RWPE1 (cell line): ENCODE results near the gene TRAPPC12.

Experiments
- CTCF ChIA-PET: fragments of 350-600 bp; sonication (Branson Sonifier 250); formaldehyde crosslinking; extraction: SDS; loops from one replicate; lab custom pipeline; 2021; lab: Yijun Ruan, JAX
- POLR2A ChIA-PET: fragments of 400-600 bp; formaldehyde crosslinking; extraction: SDS; loops from one replicate; lab custom pipeline; 2020; ENCODE audit warnings: antibody characterized with exemption; ENCODE audit not compliant: low non-redundant PET; lab: Yijun Ruan, JAX
- DNase-seq: peaks from one replicate; pipeline ENCODE4 v3.0.0; 2012; ENCODE audit warnings: low spot score
- H3K27ac ChIP-seq: fragments of 450-650 bp; 2 replicates; pipeline ENCODE4 v1.5.1; 2017
- TF ChIP-seq, protein P1 (sequence below): fragments of 450-650 bp; conservative IDR thresholded peaks from 2 replicates; pipeline ENCODE4 v1.5.1; 2017; ENCODE audit warnings: low read depth, mild to moderate bottlenecking

Gene TRAPPC12

GRCh38 chr2:3403587-3404334, 24.3 kb downstream of the TRAPPC12 start:
- no peak overlapping the region for H3K27ac ChIP-seq
- DNase-seq = no peak
- TF ChIP-seq, protein P1, sequence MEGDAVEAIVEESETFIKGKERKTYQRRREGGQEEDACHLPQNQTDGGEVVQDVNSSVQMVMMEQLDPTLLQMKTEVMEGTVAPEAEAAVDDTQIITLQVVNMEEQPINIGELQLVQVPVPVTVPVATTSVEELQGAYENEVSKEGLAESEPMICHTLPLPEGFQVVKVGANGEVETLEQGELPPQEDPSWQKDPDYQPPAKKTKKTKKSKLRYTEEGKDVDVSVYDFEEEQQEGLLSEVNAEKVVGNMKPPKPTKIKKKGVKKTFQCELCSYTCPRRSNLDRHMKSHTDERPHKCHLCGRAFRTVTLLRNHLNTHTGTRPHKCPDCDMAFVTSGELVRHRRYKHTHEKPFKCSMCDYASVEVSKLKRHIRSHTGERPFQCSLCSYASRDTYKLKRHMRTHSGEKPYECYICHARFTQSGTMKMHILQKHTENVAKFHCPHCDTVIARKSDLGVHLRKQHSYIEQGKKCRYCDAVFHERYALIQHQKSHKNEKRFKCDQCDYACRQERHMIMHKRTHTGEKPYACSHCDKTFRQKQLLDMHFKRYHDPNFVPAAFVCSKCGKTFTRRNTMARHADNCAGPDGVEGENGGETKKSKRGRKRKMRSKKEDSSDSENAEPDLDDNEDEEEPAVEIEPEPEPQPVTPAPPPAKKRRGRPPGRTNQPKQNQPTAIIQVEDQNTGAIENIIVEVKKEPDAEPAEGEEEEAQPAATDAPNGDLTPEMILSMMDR = no peak
- POLR2A ChIA-PET = no interaction called here
- CTCF ChIA-PET = no interaction called here

- no peak for DNase-seq
- ChIA-PET POLR2A (no interaction called here), CTCF (no interaction called here)
- TF ChIP-seq, protein P1 = no peak
- no peak overlapping the region for H3K27ac ChIP-seq
These were observed 24.9 kb downstream of the TRAPPC12 start for GRCh38 chr2:3404349-3404894.

DNA sequence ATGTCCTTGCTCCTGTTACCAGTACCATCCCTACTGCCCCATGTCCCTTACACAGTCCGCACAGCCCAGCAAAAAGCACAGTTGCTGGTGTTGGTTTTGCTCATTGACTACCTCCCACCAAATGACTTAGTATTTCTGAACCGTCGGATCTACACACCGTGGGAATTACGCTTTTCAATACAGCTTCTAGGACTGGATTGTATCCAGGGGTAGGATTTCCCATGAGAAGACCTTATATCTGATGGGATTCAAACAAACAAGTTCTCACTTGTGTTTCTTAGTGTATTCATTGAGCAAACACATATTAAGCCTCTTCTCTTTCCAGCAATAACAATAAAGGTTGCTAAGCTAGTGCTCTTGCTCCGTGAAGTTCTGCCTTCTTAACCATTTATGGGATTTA, 25.8 kb downstream of the TRAPPC12 start:
- POLR2A ChIA-PET = no interaction called here

DNA sequence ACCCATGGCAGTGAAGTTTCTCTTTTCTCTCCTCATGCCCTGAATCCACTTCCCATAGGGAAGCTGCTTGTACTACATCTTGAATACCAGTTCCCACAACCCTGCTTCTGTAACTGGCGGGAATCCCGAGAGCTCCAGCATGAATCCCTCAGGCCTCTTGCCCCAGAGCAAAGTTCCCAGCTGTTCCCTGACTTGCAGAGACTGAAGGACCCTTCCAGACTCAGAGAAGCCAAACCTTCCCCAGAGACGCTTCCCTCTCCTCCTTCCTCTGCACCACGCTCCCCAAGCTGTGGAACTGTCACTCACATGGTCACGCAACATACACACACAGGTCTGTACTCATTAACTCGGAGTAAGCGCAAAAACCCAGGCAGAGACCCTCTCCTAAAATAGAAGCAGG, 26.4 kb downstream of the TRAPPC12 start:
- no peak overlapping the region for H3K27ac ChIP-seq
- CTCF ChIA-PET = no interaction called here
- TF ChIP-seq, protein P1 = no peak
- POLR2A ChIA-PET = no interaction called here
- no peak for DNase-seq

More for the DNA sequence above, 25.8 kb downstream of the TRAPPC12 start:
- no peak overlapping the region for H3K27ac ChIP-seq
- DNase-seq = no peak
- TF ChIP-seq, protein P1 = no peak
- CTCF ChIA-PET = no interaction called here

GRCh38 chr2:3406501-3406900, 27.0 kb downstream of the TRAPPC12 start:
- DNase-seq = no peak
- H3K27ac ChIP-seq = no peak overlapping the region
- POLR2A ChIA-PET = no interaction called here
- CTCF ChIA-PET = no interaction called here
- TF ChIP-seq, protein P1 = no peak

DNA sequence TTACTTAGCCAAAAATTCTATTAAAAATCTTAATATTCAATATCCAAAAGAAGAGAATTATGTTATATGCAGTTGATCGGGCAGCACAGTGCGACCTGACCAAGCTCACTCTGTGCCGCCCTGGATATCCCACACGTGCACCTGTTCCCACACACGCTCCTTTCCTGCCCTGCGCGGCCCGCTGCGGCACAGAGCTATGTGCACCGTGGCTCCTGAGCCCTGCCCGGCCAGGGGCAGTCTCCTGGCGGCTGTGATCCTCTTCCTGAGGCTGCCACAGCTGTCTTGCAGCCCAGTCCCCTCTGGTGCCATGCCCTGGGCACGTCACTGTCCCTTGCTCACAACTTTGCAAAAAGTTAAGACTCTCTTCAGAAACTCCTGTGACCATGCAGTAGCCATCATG, 29.3 kb downstream of the TRAPPC12 start:
- CTCF ChIA-PET = interaction anchor here (0.6 kb wide), 1 partner anchor 31 kb away, joined by 3 read pairs; no protein-coding TSS in a partner anchor
- DNase-seq = no peak
- POLR2A ChIA-PET = no interaction called here
- H3K27ac ChIP-seq = no peak overlapping the region
- TF ChIP-seq, protein P1 = no peak
